Mucosa of descending colon (tissue), 3 donors: ENCODE measurements around the gene REELD1. TPM values are rescaled to one million over a fixed set of nuclear protein-coding genes. Genes with fewer than 3 reads are reported as not detected.

Experiments used
- ATAC-seq: fragments of 200-7000 bp; cut with Tn5 transposase; one replicate; pipeline ENCODE4 v1.9.1; 2020; ENCODE audit warnings: mild to moderate bottlenecking, moderate library complexity
- DNase-seq, 3 donors: peaks; one replicate each; pipeline ENCODE4 v3.0.0-alpha.2; 2020
- H3K36me3 ChIP-seq: fragments of 200-600 bp; one replicate; pipeline ENCODE4 v1.8.0; 2021; ENCODE audit warnings: low read depth, mild to moderate bottlenecking
- H3K4me1 ChIP-seq: fragments of 200-600 bp; one replicate; pipeline ENCODE4 v1.8.0; 2021; ENCODE audit warnings: low read depth, mild to moderate bottlenecking
- H3K4me3 ChIP-seq: fragments of 200-600 bp; one replicate; pipeline ENCODE4 v1.8.0; 2021; ENCODE audit warnings: mild to moderate bottlenecking
- H3K9me3 ChIP-seq: fragments of 200-600 bp; one replicate; pipeline ENCODE4 v1.8.0; 2021; ENCODE audit warnings: mild to moderate bottlenecking
- intact Hi-C, 2 donors: fragments of 100-400 bp; cut with DNase I in 1 of 2; cut with micrococcal nuclease in 1 of 2; formaldehyde crosslinking; loops; one replicate each; pipeline versions ENCODE4 v1.11.0 to v1.11.1; 2022; cut with DNase I, micrococcal nuclease
- total RNA-seq, 3 donors: library from RNA; stranded (reverse); fragmentation: NEBNext Ultra II Directional in 2 of 3; extraction: Animal tissue kit (Norgen Biotek cat#: 25700) in 2 of 3; gene quantifications; one replicate each; pipeline versions ENCODE4 v1.2.1 to v1.2.4, GENCODE V29; 2021 to 2023
- TF ChIP-seq, protein P1 (sequence below): fragments of 200-600 bp; IDR thresholded peaks from one replicate; pipeline ENCODE4 v1.8.0; 2022; ENCODE audit warnings: antibody characterized with exemption, mild to moderate bottlenecking
- donor health status: DM: no; HTN: no; CAD: no; lungs with moderate emphysema.
- donor health status: DM: no; HTN: no; CAD: no.
- donor health status: DM: no; HTN: yes; CAD: no.

The REELD1 gene
- total RNA-seq, 3 donors from 2014 or later: 0.29 to 0.31 TPM; not detected in 1

- H3K9me3 ChIP-seq: no peaks in the 10 kb centered on the region
- ATAC-seq (peak; percentile 42), DNase-seq (no peak)
- intact Hi-C loops: no loop called here
- no peaks in the 10 kb centered on the region for H3K36me3 ChIP-seq
- TF ChIP-seq, protein P1, sequence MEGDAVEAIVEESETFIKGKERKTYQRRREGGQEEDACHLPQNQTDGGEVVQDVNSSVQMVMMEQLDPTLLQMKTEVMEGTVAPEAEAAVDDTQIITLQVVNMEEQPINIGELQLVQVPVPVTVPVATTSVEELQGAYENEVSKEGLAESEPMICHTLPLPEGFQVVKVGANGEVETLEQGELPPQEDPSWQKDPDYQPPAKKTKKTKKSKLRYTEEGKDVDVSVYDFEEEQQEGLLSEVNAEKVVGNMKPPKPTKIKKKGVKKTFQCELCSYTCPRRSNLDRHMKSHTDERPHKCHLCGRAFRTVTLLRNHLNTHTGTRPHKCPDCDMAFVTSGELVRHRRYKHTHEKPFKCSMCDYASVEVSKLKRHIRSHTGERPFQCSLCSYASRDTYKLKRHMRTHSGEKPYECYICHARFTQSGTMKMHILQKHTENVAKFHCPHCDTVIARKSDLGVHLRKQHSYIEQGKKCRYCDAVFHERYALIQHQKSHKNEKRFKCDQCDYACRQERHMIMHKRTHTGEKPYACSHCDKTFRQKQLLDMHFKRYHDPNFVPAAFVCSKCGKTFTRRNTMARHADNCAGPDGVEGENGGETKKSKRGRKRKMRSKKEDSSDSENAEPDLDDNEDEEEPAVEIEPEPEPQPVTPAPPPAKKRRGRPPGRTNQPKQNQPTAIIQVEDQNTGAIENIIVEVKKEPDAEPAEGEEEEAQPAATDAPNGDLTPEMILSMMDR: no peak
- no peaks in the 10 kb centered on the region for H3K4me1 ChIP-seq
- no peak overlapping the region for H3K4me3 ChIP-seq
Measured at GRCh38 chr4:146256328-146256727, 42.0 kb downstream of the REELD1 start.

DNA sequence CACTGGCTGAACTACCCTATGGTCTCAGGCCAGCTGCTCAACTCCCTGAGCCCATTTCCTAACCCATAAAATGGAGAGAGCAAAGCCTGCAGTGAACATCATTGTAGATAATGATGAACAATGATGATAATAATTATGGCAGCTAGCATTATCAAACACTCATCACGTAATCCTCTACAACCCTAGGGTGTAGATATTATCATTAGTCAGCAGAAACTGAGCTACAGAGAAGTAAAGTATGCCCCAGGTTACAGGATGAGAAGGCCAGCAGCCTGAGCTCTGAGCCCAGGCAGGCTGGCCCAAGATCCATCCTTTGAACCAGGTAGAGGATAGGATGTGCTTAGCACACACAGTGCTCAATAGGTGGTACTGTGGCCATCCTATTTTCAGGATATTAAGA, 43.2 kb downstream of the REELD1 start:
- ATAC-seq: no peak
- no peak for DNase-seq
- Histone ChIP-seq H3K36me3 (no peaks in the 10 kb centered on the region), H3K4me1 (no peaks in the 10 kb centered on the region), H3K9me3 (no peaks in the 10 kb centered on the region), H3K4me3 (no peak overlapping the region)
- intact Hi-C loops: no loop called here
- TF ChIP-seq, protein P1: no peak

DNA sequence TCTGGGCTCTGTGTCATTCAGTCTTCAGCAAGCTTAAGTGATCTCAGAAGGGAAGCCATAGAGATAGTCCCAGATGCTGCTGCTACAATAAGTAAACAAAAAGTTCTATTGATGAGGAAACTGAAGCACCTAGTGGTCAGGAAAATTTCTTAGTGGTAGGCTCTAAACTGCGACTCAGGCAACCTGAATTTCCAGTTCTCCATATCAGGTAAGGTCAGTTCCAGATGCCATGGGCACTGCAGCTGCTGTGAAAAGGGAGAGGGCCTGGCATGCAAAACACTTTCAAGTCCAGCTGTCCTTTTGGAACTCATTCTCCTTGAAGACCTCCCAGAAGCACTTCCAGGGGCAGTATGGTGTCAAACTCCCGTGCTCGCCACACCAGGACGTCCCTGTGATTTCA, 46.2 kb downstream of the REELD1 start:
- ATAC-seq (no peak), DNase-seq (no peak)
- TF ChIP-seq, protein P1: no peak
- intact Hi-C loops: no loop called here
- Histone ChIP-seq H3K4me1 (no peaks in the 10 kb centered on the region), H3K36me3 (no peaks in the 10 kb centered on the region), H3K9me3 (no peaks in the 10 kb centered on the region), H3K4me3 (no peak overlapping the region)

GRCh38 chr4:146261041-146261440, 46.7 kb downstream of the REELD1 start:
- intact Hi-C loops: no loop called here
- TF ChIP-seq, protein P1: no peak
- H3K36me3 ChIP-seq: no peaks in the 10 kb centered on the region
- H3K4me1 ChIP-seq: no peaks in the 10 kb centered on the region
- no peak overlapping the region for H3K4me3 ChIP-seq
- no peak for DNase-seq
- no peaks in the 10 kb centered on the region for H3K9me3 ChIP-seq
- no peak for ATAC-seq

DNA sequence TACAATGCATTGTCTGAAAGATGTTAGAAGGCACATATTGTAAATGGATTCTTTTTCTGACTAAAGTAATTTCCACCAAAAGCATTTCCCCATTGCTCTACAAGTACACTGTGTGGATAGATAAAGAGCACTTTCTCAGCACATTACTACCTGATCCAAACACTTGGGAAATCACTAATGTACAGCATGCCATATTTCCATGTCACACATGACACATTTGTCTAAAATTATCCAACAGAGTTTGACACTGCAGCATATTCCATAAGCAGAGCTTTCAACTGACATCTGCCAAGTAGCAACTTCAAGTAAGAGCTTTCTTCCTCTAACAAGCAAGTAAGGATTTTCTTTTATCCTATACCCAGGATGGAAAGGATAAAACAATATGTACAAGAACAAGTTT, 49.5 kb downstream of the REELD1 start:
- H3K9me3 ChIP-seq: no peaks in the 10 kb centered on the region
- ATAC-seq (no peak), DNase-seq (no peak)
- TF ChIP-seq, protein P1: no peak
- H3K4me1 ChIP-seq: no peaks in the 10 kb centered on the region
- intact Hi-C loops: no loop called here
- no peak overlapping the region for H3K4me3 ChIP-seq
- H3K36me3 ChIP-seq: no peaks in the 10 kb centered on the region

DNA sequence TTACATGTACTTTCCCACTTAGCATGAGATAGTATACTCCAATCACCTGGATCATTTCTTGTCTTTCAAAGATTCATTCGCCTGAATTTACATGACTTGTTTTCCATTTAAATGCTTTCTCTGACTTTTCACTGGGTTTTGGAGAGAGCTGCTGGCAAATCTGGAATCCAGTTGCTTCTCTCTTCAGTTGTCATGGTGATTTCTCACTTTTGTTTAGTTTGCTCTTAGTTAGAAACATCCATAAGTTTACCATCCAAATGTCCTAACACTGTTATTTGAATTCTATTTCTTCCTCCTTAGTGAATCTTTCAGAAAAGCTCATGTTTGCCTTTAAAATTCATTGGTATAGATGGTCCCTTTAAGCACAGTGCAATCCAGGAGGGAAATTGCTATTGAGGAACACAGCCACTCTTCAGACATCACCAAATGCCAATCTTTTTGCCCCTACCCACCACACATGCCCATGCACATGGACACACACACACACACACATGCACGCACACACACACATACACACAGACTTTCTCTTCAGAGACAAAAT, 51.7 kb downstream of the REELD1 start:
- Histone ChIP-seq H3K4me1 (no peaks in the 10 kb centered on the region), H3K4me3 (no peak overlapping the region), H3K9me3 (no peaks in the 10 kb centered on the region), H3K36me3 (no peaks in the 10 kb centered on the region)
- DNase-seq (no peak), ATAC-seq (no peak)
- TF ChIP-seq, protein P1: no peak
- intact Hi-C loops: no loop called here
